H1 (cell line): Measurements from ENCODE around the gene CPXM2. TPM values are rescaled to one million over a fixed set of nuclear protein-coding genes. Genes with fewer than 3 reads are reported as not detected.

ENCODE experiments used
- CTCF ChIA-PET: fragments of 300-600 bp; sonication (Branson Sonifier 250); formaldehyde crosslinking; loops from one replicate; lab custom pipeline; 2021; ENCODE audit not compliant: partially characterized antibody; lab: Charles Lee
- POLR2A ChIA-PET: fragments of 300-600 bp; sonication (Branson Sonifier 250); formaldehyde crosslinking; loops from one replicate; lab custom pipeline; 2021; ENCODE audit warnings: inconsistent platforms; ENCODE audit not compliant: partially characterized antibody; lab: Charles Lee
- DNase-seq, 2 experiments: peaks; one replicate each; pipeline versions ENCODE4 v3.0.0 to v3.0.0-alpha.2; 2010 to 2022; ENCODE audit warnings: low spot score in 2 of 2, low read depth in 1 of 2, mixed read lengths in 1 of 2
- FAIRE-seq: peaks from 2 replicates; lab custom pipeline; 2011; peaks lifted over from hg19 to GRCh38; lab: Jason Lieb, UNC
- H2AFZ ChIP-seq: 2 replicates; pipeline ENCODE4 v1.8.1; 2012; ENCODE audit warnings: low read length, inconsistent platforms
- H2AK5ac ChIP-seq: 2 replicates; pipeline ENCODE4 v1.6.1; 2013; ENCODE audit warnings: low read depth, low read length
- H2BK120ac ChIP-seq: replicated peaks from 2 replicates; pipeline ENCODE3; 2013; ENCODE audit warnings: low read depth, low read length, inconsistent platforms
- H2BK12ac ChIP-seq: 2 replicates; pipeline ENCODE4 v1.6.1; 2013; ENCODE audit warnings: low read depth, low read length
- H2BK15ac ChIP-seq: 2 replicates; pipeline ENCODE4 v1.6.1; 2013; ENCODE audit warnings: low read length
- H2BK20ac ChIP-seq: 2 replicates; pipeline ENCODE4 v1.6.1; 2013; ENCODE audit warnings: low read length
- H2BK5ac ChIP-seq: 2 replicates; pipeline ENCODE4 v1.6.1; 2013; ENCODE audit warnings: low read depth, low read length
- H3K14ac ChIP-seq: 2 replicates; pipeline ENCODE4 v1.6.1; 2013; ENCODE audit warnings: inconsistent platforms; ENCODE audit not compliant: insufficient read length
- H3K18ac ChIP-seq: 2 replicates; pipeline ENCODE4 v1.6.1; 2013; ENCODE audit warnings: low read length; ENCODE audit errors: extremely low read depth
- H3K23ac ChIP-seq: 2 replicates; pipeline ENCODE4 v1.6.1; 2013; ENCODE audit warnings: inconsistent platforms; ENCODE audit not compliant: insufficient read length
- H3K23me2 ChIP-seq: 2 replicates; pipeline ENCODE4 v1.6.1; 2013; ENCODE audit warnings: low read depth, low read length
- H3K27ac ChIP-seq: 2 replicates; pipeline ENCODE4 v1.6.1; 2011; ENCODE audit warnings: low read depth, low read length, inconsistent platforms
- H3K27me3 ChIP-seq, 4 experiments: replicated peaks in 1 of 4; 1 replicate in 1 of 4; 2 replicates in 3 of 4; pipeline versions ENCODE4 v1.6.1 to v1.8.1; 2011 to 2013; ENCODE audit warnings: low read length in 3 of 4, mild to moderate bottlenecking in 3 of 4, inconsistent platforms in 2 of 4, mixed read lengths in 2 of 4, moderate library complexity in 1 of 4; ENCODE audit not compliant: control insufficient read depth in 3 of 4, insufficient read depth in 3 of 4; ENCODE audit errors: extremely low read depth in 1 of 4
- H3K36me3 ChIP-seq, 4 experiments: 2 replicates each; pipeline versions ENCODE4 v1.6.1 to v1.8.1; 2011 to 2013; ENCODE audit warnings: mild to moderate bottlenecking in 4 of 4, low read length in 3 of 4, moderate library complexity in 2 of 4, control low read depth in 1 of 4, inconsistent platforms in 1 of 4; ENCODE audit not compliant: insufficient read depth in 4 of 4, control insufficient read depth in 2 of 4
- H3K4ac ChIP-seq: replicated peaks from 2 replicates; pipeline ENCODE3; 2013; ENCODE audit warnings: low read length, low read depth, mixed read lengths, inconsistent platforms; ENCODE audit not compliant: insufficient read length
- H3K4me1 ChIP-seq, 4 experiments: replicated peaks in 1 of 4; 1 replicate in 1 of 4; 2 replicates in 3 of 4; pipeline versions ENCODE4 v1.6.1 to v1.8.1; 2011 to 2013; ENCODE audit warnings: low read length in 3 of 4, inconsistent platforms in 2 of 4, mixed read lengths in 1 of 4; ENCODE audit not compliant: insufficient read depth in 4 of 4, control insufficient read depth in 3 of 4
- H3K4me2 ChIP-seq, 2 experiments: 2 replicates each; pipeline versions ENCODE4 v1.6.1 to v1.8.1; 2011 to 2013; ENCODE audit warnings: low read depth in 2 of 2, low read length in 2 of 2, control low read depth in 1 of 2, inconsistent platforms in 1 of 2, mild to moderate bottlenecking in 1 of 2; ENCODE audit not compliant: insufficient read depth in 1 of 2
- H3K4me3 ChIP-seq, 4 experiments: fragments of 200-600, 300-600 bp in 1 of 4; sonication (generic), shearing (Covaris generic), sonication (Bioruptor Twin) in 1 of 4; 2 replicates each; pipeline versions ENCODE4 v1.5.1 to v1.8.1; 2011 to 2016; ENCODE audit warnings: low read length in 4 of 4, low read depth in 3 of 4, control low read depth in 2 of 4, inconsistent platforms in 2 of 4, mild to moderate bottlenecking in 2 of 4, mixed read lengths in 1 of 4, moderate library complexity in 1 of 4; ENCODE audit not compliant: insufficient read depth in 2 of 4; ENCODE audit errors: extremely low read depth in 1 of 4
- H3K56ac ChIP-seq: replicated peaks from 2 replicates; pipeline ENCODE3; 2013; ENCODE audit warnings: low read depth, mild to moderate bottlenecking, mixed read lengths, low read length, inconsistent platforms; ENCODE audit not compliant: insufficient read length
- H3K79me1 ChIP-seq: 2 replicates; pipeline ENCODE4 v1.6.1; 2013; ENCODE audit warnings: low read depth, low read length, control low read depth
- H3K79me2 ChIP-seq, 2 experiments: 2 replicates each; pipeline versions ENCODE4 v1.6.1 to v1.8.1; 2012 to 2013; ENCODE audit warnings: low read length in 2 of 2, mild to moderate bottlenecking in 2 of 2, inconsistent platforms in 1 of 2; ENCODE audit not compliant: insufficient read depth in 2 of 2, control insufficient read depth in 1 of 2
- H3K9ac ChIP-seq, 4 experiments: replicated peaks in 1 of 4; 1 replicate in 1 of 4; 2 replicates in 3 of 4; pipeline versions ENCODE4 v1.6.1 to v1.8.1; 2011 to 2013; ENCODE audit warnings: low read depth in 3 of 4, low read length in 3 of 4, control low read depth in 2 of 4, mild to moderate bottlenecking in 2 of 4, moderate library complexity in 2 of 4, inconsistent platforms in 1 of 4; ENCODE audit errors: extremely low read depth in 1 of 4
- H3K9me3 ChIP-seq, 2 experiments: 2 replicates each; pipeline versions ENCODE4 v1.6.1 to v1.8.1; 2012 to 2013; ENCODE audit warnings: mild to moderate bottlenecking in 2 of 2, moderate library complexity in 2 of 2, control low read depth in 1 of 2, inconsistent platforms in 1 of 2, low read depth in 1 of 2, low read length in 1 of 2, mixed read lengths in 1 of 2; ENCODE audit not compliant: insufficient read depth in 2 of 2
- H4K20me1 ChIP-seq, 2 experiments: replicated peaks in 1 of 2; 2 replicates each; pipeline versions ENCODE3 to v1.8.1; 2011 to 2013; ENCODE audit warnings: inconsistent platforms in 2 of 2, low read length in 2 of 2, mild to moderate bottlenecking in 1 of 2; ENCODE audit not compliant: insufficient read depth in 2 of 2, control insufficient read depth in 1 of 2
- H4K5ac ChIP-seq: 2 replicates; pipeline ENCODE4 v1.6.1; 2013; ENCODE audit warnings: low read length, low read depth, mixed read lengths, inconsistent platforms; ENCODE audit not compliant: insufficient read length
- H4K8ac ChIP-seq: 2 replicates; pipeline ENCODE4 v1.8.0; 2013; ENCODE audit warnings: mild to moderate bottlenecking, moderate library complexity, low read length, inconsistent platforms; ENCODE audit not compliant: insufficient read depth; ENCODE audit errors: extremely low read depth
- H4K91ac ChIP-seq: replicated peaks from 2 replicates; pipeline ENCODE3; 2013; ENCODE audit warnings: low read length, mixed read lengths, inconsistent platforms; ENCODE audit not compliant: insufficient read length
- HDAC2 ChIP-seq, 2 experiments: fragments of 300-600 bp in 1 of 2; sonication (generic) in 1 of 2; IDR thresholded peaks; 2 replicates each; pipeline ENCODE4 v1.6.1; 2011 to 2012; ENCODE audit warnings: low read depth in 2 of 2, low read length in 2 of 2, mild to moderate bottlenecking in 2 of 2, moderate library complexity in 2 of 2, borderline replicate concordance in 1 of 2, inconsistent platforms in 1 of 2
- JUND ChIP-seq: IDR thresholded peaks from 2 replicates; pipeline ENCODE4 v1.6.1; 2011; ENCODE audit warnings: mild to moderate bottlenecking, improper control_type of control experiment, low read length
- KDM5A ChIP-seq: fragments of 200-600 bp; IDR thresholded peaks from 2 replicates; pipeline ENCODE4 v1.7.1; 2012; ENCODE audit warnings: mild to moderate bottlenecking, low read length, inconsistent platforms, mixed read lengths
- NANOG ChIP-seq: IDR thresholded peaks from 2 replicates; pipeline ENCODE4 v1.6.1; 2011; ENCODE audit warnings: low read length, low read depth, mild to moderate bottlenecking, inconsistent platforms; ENCODE audit not compliant: insufficient read depth, poor library complexity, severe bottlenecking
- RFX5 ChIP-seq: IDR thresholded peaks from 2 replicates; pipeline ENCODE4 v1.6.1; 2011; ENCODE audit warnings: low read depth, low read length, improper control_type of control experiment, borderline replicate concordance
- SIN3A ChIP-seq, 2 experiments: IDR thresholded peaks in 1 of 2; conservative IDR thresholded peaks in 1 of 2; 2 replicates each; pipeline ENCODE4 v1.6.1; 2011 to 2012; ENCODE audit warnings: low read length in 2 of 2, improper control_type of control experiment in 1 of 2, low read depth in 1 of 2, mild to moderate bottlenecking in 1 of 2
- SIX5 ChIP-seq: IDR thresholded peaks from 2 replicates; pipeline ENCODE4 v1.6.1; 2011; ENCODE audit warnings: mild to moderate bottlenecking, low read depth, low read length
- WGBS, 2 experiments: shearing (Covaris generic) in 1 of 2; methylation state at CpG; one replicate each; pipeline versions ENCODE4 v1.1.6 to v1.1.7; 2013 to 2015; ENCODE audit warnings: low lambda C conversion rate in 2 of 2, mixed read lengths in 2 of 2, inconsistent platforms in 1 of 2, low coverage in 1 of 2, missing lambda C conversion rate in 1 of 2; ENCODE audit not compliant: insufficient replicate concordance in 2 of 2, insufficient coverage in 1 of 2, insufficient read length in 1 of 2; ENCODE audit errors: extremely low coverage in 1 of 2, missing lambda C conversion rate in 1 of 2; 5-methylcytosine and 5-hydroxymethylcytosine counted together
- polyA plus RNA-seq, 7 experiments: library from polyadenylated mRNA; depleted of rRNA in 3 of 7; stranded (reverse) in 5 of 7; unstranded in 2 of 7; fragments of >200 nt in 5 of 7; fragments of 200-250 nt in 2 of 7; gene quantifications; 1 replicate in 5 of 7; 2 replicates in 1 of 7; 4 replicates in 1 of 7; pipeline versions ENCODE4 v1.2.1 to v1.2.3, GENCODE V29; 2011 to 2013; ENCODE audit warnings: missing spikeins in 2 of 7, mixed read lengths in 2 of 7
- total RNA-seq: library from RNA; stranded (reverse); fragmentation: NEBNext Ultra II Directional; extraction: Animal tissue kit (Norgen Biotek cat#: 25700); gene quantifications from 2 replicates; pipeline ENCODE4 v1.2.1, GENCODE V29; 2021

The CPXM2 gene
- total and polyA plus RNA-seq, 2 of the 8 experiments (the other 6 are each of a cell fraction or from before 2014, with no cell fraction given): 2.4 to 2.9 TPM

DNA sequence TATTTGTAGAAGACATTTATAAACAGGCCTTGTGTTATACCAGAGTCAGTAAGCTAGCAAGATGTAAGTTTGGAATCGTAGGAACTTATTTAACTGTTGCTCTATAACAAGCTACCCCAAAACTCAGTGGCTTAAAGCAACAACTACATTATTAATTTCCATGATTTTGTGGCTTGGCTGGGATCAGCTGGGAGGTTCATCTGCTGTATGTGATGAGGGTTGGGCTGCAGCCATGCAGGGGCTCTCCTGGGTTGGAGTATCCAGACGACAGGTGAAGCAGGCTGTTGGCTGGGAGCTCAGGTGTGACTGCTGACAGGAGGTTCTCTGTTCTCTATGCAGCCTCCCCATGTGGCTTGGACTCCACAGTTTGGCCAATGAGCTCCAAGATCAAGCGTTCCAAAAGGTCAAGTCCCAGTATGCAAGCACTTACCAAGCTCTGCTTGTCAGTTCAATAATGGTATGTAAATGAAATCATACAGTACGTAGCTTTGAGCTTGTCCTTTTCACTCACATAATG lies 173.0 kb downstream of the CPXM2 start:
- no peak for TF ChIP-seq RFX5
- no peak for TF ChIP-seq NANOG
- no peak for TF ChIP-seq KDM5A
- TF ChIP-seq SIN3A (conservative IDR thresholded peaks at IDR 0.05 in 1 of 2, IDR thresholded peaks at IDR 0.05 in 1 of 2; ENCODE audit: low read depth in 1 of 2, low read length in 2 of 2): no peak
- TF ChIP-seq SIX5: no peak
- TF ChIP-seq HDAC2 (IDR thresholded peaks at IDR 0.05; ENCODE audit: borderline replicate concordance in 1 of 2, low read depth in 2 of 2, low read length in 2 of 2): no peak
- no peak for TF ChIP-seq JUND
- TF ChIP-seq, all 59 proteins: peak for 0
- Histone ChIP-seq H3K79me1 (no peaks in the 10 kb centered on the region), H3K4me3 (no peak overlapping the region), H3K4me1 (no peaks in the 10 kb centered on the region), H2BK12ac (no peak overlapping the region), H4K8ac (no peak overlapping the region), H3K27ac (no peak overlapping the region), H2AFZ (no peak overlapping the region), H3K4me2 (no peak overlapping the region), H4K91ac (no peak overlapping the region), H3K9me3 (no peaks in the 10 kb centered on the region), H3K27me3 (no peaks in the 10 kb centered on the region; a peak in 1 of 7 replicates), H3K9ac (no peak overlapping the region), H2BK5ac (no peak overlapping the region), H2AK5ac (no peak overlapping the region), H3K18ac (no peak overlapping the region), H3K36me3 (no peaks in the 10 kb centered on the region), H3K23me2 (no peaks in the 10 kb centered on the region), H2BK15ac (no peak overlapping the region), H3K4ac (no peak overlapping the region), H4K20me1 (no peaks in the 10 kb centered on the region), H4K5ac (no peak overlapping the region), H3K56ac (no peak overlapping the region), H2BK20ac (no peak overlapping the region), H3K79me2 (no peaks in the 10 kb centered on the region), H2BK120ac (no peak overlapping the region), H3K14ac (no peak overlapping the region), H3K23ac (no peak overlapping the region)
- ChIA-PET CTCF (interaction anchor here (0.6 to 2.6 kb wide), 12 partner anchors 9 to 629 kb away, joined by 3 to 8 read pairs (median 4); no protein-coding TSS in a partner anchor), POLR2A (no interaction called here)
- no peak for DNase-seq
- WGBS, 2 experiments: 84% methylated on average over 4 of the region's 4 CpGs; no CpG with 5 or more reads in 1 of the 2 experiments
- FAIRE-seq: no peak
